AG10803 (cell line): ENCODE results near the gene POLR3A.
A peak's percentile ranks its signal among the peaks of the same experiment; 100 is the strongest.

Experiments
- DNase-seq: peaks from one replicate; pipeline ENCODE4 v3.0.0; 2010; ENCODE audit warnings: low read depth
- H3K4me3 ChIP-seq: 2 replicates; pipeline ENCODE4 v1.5.1; 2011; ENCODE audit warnings: mild to moderate bottlenecking, low read length, control low read depth
- CTCF ChIP-seq: conservative IDR thresholded peaks from 2 replicates; pipeline ENCODE4 v1.5.1; 2011; ENCODE audit warnings: mild to moderate bottlenecking, low read length, control low read depth, inconsistent platforms

The POLR3A gene

GRCh38 chr10:77971804-77972144 lies 57.5 kb downstream of the POLR3A start:
- DNase-seq = no peak
- H3K4me3 ChIP-seq = no peak overlapping the region
- no peak for TF ChIP-seq CTCF

GRCh38 chr10:77970869-77971803 lies 58.2 kb downstream of the POLR3A start:
- H3K4me3 ChIP-seq = peak overlapping the region; percentile 40
- DNase-seq = peak; percentile 93

GRCh38 chr10:77969114-77969513 lies 60.2 kb downstream of the POLR3A start:
- no peak for DNase-seq
- TF ChIP-seq CTCF = no peak
- H3K4me3 ChIP-seq = no peak overlapping the region

More at GRCh38 chr10:77970869-77971803, 58.2 kb downstream of the POLR3A start:
- no peak for TF ChIP-seq CTCF

- DNase-seq = no peak
- H3K4me3 ChIP-seq = no peak overlapping the region
- no peak for TF ChIP-seq CTCF
These were observed 61.7 kb downstream of the POLR3A start for GRCh38 chr10:77967611-77968022.

- peak overlapping the region; percentile 7; the same call in 1 of the 2 replicates for H3K4me3 ChIP-seq
- DNase-seq = peak; percentile 97
- peak; percentile 53 for TF ChIP-seq CTCF
These were observed 64.0 kb downstream of the POLR3A start for GRCh38 chr10:77965294-77965693.

GRCh38 chr10:77964811-77965210 lies 64.5 kb downstream of the POLR3A start:
- no peak overlapping the region for H3K4me3 ChIP-seq
- DNase-seq = peak; percentile 41
- no peak for TF ChIP-seq CTCF

GRCh38 chr10:77963901-77964300 lies 65.4 kb downstream of the POLR3A start:
- no peak for DNase-seq
- no peak overlapping the region for H3K4me3 ChIP-seq
- TF ChIP-seq CTCF = no peak
